ENCODE measurements around the gene BIVM.
A peak's percentile ranks its signal among the peaks of the same experiment; 100 is the strongest.

Gene BIVM

DNA sequence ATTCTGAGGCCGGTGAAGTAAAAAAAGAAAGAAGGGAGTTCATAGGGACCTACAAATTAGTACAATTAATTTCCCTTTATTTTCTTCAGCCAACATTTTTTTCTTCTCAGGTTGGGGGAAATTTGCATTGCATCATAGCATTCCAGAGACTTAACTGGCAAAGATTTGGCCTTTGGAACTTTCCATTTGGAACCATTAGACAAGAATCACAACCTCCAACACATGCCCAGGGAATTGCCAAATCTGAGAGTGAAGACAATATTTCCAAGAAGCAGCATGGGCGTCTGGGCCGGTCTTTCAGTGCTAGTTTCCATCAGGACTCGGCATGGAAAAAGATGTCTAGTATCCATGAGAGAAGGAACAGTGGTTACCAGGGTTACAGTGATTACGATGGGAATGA is 40.5 kb downstream of the BIVM start:
- no peak for DNase-seq (ENCODE audit: low read depth in 2 of 3, low spot score in 1 of 3)

DNA sequence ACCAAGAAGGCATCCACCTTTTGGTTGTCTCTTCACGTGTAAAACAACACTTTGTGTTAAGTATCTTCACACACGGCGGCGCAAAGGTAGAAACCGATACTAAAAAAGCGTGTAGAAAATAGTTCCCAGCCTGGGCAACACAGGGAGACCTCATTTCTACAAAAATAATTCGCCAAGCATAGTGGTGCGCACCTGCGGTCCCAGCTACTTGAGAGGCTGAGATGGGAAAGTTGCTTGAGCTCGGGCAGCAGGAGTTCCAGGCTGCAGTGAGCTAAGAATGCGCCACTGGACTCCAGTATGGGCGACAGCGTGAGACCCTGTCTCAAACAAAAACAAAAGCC is 46.3 kb downstream of the BIVM start:
- no peak for DNase-seq (ENCODE audit: low read depth in 2 of 3, low spot score in 1 of 3)

DNA sequence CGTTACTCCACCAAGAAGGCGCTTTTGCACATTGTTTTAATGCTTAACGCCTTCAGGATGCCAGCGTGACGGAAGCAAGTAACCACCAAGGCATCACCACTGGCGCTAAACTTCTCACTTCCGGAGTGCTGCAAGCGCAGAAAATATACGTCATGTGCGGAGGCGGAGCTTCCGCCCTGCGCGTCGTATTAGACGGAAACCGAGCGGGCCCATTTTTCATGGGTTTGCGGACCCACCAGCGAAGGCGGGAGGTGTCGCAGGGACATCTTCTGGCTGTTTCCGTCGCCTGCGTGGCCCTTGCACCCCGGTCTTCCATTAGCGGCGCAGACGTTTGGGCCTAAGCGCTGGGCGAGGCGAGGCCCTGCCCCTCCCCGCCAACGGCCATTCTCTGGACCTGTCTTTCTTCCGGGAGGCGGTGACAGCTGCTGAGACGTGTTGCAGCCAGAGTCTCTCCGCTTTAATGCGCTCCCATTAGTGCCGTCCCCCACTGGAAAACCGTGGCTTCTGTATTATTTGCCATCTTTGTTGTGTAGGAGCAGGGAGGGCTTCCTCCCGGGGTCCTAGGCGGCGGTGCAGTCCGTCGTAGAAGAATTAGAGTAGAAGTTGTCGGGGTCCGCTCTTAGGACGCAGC is 46.8 kb downstream of the BIVM start, which contains the start of gene ERCC5:
ERCC5 (plus strand) TSS at position 403 of the 631 bp plus-strand sequence. CDS start 235 bp downstream, outside the sequence.
- peak; percentile 92 to 95 (median 93) for DNase-seq (ENCODE audit: low read depth in 2 of 3, low spot score in 1 of 3)

DNA sequence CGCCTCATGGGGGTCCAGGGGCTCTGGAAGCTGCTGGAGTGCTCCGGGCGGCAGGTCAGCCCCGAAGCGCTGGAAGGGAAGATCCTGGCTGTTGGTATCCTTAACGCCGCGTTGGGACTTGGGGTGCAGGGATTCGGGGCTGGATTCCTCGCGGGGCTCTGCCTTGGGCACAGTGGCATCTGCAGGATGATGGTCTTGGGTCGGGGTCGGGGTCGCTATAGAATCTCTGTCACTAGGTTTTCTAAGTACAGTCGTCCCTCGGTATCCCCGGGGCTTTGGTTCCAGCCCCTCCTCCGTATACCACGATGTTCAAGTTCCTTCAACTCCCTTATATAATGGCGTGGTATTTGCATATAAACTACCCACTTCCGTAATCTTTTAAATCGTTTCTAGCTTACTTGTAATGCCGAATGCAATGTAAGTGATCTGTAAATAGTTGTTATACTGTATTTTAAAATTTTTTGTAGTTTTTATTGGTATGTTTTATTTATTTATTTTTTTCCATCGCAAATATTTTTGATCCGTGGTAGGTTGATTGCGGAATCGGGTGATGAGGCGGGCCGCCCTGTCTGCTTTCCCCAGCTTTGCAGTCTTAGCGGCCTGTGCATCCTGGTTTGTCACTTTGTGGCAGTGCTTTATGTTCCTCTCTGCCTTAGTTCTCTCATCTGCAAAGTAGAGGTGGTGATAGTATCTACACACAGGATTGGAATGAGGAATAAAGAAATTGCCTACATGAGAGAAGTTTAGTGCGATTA is 47.5 kb downstream of the BIVM start:
- DNase-seq (ENCODE audit: low read depth in 2 of 3, low spot score in 1 of 3) = peak; percentile 20 to 29 (median 28)

DNA sequence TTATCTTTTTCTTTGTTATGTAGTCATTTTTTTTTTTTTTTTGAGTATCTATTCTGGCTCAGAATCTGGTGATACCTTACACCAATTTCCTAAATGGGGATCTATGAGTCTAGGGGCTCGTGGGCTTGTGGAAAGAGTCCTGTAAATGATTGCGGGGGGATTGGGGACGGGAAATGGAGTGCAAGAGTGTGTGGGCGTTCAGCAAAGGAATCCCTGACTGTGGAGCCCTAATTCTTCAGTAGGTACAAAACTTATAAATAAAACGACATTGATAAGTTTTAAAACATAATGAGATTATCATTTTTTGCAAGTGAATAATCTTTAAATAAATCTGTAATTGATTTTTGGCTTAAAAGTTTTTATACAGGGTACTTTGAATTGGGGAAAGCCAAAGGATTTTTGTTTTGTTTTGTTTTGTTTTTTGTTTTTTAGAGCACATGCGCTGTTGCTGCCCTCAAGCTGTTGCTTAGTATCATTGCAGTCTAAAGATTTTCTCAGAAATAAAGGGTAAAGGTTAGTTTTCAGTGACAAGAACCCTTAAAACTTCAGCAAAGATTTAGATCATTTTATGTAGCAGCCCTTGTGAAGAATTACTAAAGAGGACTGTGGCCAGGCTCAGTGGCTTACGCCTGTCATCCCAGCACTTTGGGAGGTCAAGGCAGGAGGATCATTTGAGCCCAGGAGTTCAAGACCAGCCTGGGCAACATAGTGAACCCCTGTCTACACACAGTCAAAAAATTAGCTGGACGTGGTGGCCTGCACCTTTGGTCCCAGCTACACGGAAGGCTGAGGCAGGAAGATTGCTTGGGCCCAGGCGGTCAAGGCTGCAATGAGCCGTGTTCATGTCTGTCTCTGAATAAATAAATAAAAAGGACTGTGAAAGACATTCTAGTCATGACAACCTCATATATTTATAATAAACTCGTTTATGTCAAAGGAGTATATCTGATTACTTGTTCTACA is 48.6 kb downstream of the BIVM start:
- DNase-seq (ENCODE audit: low read depth in 2 of 3, low spot score in 1 of 3) = no peak

DNA sequence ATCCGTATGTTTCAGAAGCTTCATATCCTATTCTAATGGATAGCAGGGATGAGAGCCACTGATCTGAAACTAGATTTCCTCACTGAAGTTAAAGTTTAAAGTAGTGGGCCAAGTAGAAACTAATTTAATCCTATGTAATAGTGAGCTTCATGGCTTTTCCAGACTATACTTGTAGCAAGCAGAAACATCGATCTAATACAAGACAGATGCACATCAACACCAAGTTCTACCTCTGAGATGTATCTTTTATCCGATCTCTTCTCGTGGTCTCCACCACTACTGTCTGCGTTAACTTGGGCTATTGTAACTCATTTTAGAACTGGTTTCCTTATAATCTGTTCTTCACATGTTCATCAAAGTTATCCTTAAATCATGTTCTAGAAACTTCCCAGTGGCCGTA is 50.0 kb downstream of the BIVM start:
- DNase-seq (ENCODE audit: low read depth in 2 of 3, low spot score in 1 of 3) = no peak

DNA sequence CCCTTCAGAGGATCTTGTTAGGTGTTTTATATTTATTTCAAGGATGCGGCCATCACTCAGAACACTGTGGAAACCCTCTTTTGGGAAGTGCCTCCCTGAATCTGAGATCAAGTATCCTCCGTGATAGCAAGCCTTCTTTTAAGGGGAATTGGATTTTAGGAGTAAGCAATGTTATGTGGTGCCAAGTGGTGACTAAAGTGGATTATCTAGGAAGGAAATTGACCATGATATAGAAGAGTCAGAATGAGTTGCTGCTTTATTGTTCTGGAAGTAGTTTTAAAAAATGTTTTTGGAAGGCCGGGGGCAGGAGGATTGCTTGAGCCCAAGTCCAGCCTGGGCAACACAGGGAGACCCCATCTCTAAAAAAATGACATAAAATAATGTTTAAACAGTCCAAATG is 53.6 kb downstream of the BIVM start:
- no peak for DNase-seq (ENCODE audit: low read depth in 2 of 3, low spot score in 1 of 3)

DNA sequence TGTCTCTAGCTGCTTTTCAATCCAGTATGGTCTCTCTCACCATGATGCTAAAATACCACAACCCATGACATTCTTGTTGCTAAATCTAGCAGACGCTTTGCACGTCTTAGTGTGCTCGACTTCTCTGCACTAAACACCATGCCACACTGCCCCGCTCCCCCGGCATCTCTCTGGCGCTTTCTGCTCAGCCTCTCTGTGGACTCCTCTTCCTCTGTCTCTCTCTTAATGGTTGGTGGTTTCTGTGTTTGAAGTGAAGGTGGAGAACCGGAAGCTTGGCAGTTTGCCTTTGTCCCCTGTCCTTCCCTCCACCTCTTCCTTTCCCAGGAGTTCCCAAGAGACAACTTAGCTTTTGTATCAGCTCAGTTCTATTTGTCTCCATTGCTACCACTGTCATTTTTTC is 55.8 kb downstream of the BIVM start:
- DNase-seq (ENCODE audit: low read depth in 2 of 3, low spot score in 1 of 3) = no peak

DNA sequence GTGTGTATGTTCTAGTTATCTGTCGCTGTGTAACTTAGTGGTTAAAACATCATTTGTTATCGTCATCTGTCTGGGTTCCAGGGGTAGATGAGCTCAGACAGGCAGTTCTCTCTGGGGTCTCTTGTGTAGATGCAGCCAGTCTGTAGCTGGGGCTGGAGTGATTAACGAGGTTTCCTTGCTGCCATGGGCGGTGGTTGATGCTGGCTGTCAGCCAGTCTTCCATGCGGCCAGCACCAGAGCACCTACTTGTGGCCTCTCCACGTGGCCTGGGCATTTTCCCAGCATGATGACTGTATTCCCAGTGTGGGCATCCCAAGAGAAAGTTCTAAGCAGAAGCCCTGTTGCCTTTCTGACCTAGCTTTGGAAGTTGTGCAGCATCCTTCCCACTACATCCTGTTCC is 57.6 kb downstream of the BIVM start:
- no peak for DNase-seq (ENCODE audit: low read depth in 2 of 3, low spot score in 1 of 3)

DNA sequence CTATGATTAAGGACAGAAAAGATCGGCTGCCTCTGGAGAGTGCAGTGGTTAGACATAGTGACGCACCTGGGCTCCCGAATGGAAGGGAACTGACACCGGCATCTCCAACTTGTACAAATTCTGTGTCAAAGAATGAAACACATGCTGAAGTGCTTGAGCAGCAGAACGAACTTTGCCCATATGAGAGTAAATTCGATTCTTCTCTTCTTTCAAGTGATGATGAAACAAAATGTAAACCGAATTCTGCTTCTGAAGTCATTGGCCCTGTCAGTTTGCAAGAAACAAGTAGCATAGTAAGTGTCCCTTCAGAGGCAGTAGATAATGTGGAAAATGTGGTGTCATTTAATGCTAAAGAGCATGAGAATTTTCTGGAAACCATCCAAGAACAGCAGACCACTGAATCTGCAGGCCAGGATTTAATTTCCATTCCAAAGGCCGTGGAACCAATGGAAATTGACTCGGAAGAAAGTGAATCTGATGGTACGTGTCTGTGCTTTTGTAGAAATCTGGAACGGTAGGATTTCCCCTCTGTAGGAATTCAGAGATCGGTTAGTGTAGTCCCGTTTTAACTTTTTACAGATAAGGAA is 63.8 kb downstream of the BIVM start:
- no peak for DNase-seq (ENCODE audit: low read depth in 2 of 3, low spot score in 1 of 3)

DNA sequence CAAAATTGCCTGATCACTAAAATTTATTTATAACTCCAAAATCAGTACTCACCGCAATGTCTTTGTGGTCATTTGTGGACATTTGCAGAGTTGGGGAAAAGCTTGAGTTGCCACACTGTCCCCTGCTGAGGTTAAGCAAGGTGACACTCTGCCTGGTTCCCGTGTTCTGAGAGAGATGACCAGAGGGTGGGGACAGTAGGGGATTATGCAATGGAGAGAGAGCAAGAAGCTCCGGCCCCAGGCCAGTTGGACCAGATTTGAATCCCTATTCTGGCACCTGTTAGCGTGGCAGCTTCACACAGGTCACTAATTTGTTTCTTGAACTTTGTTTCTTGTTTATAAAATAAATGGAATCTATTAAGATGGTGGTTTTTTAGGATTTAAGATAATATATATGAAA is 64.7 kb downstream of the BIVM start:
- DNase-seq (ENCODE audit: low read depth in 2 of 3, low spot score in 1 of 3) = no peak

DNA sequence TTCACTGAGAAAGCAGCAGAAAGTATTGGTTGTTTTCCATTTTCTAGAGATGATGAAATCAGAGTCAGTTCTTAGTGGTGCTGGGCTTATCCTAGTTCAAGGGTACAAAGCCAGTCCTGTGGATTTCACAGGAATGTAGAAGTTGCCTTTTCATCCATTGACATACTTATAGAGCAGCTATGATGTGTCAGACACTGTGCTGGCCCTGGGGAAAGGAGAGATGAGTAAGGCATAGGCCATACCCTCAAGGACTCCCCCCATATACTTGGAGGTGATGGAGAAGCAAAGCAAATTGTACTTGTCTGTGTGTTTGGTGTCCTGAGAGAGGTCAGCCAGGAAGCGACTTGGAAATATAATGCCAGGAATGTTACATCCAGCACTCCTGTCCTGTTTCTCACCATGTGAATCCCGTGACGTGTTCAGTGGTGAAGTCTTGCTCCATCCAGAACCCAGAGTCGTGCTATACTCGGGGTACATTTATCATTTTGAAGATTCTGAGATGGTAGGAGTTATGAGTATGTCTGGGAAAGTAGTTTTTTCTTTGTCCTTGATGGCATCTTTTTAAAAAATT is 69.5 kb downstream of the BIVM start:
- DNase-seq (ENCODE audit: low read depth in 2 of 3, low spot score in 1 of 3) = no peak

DNA sequence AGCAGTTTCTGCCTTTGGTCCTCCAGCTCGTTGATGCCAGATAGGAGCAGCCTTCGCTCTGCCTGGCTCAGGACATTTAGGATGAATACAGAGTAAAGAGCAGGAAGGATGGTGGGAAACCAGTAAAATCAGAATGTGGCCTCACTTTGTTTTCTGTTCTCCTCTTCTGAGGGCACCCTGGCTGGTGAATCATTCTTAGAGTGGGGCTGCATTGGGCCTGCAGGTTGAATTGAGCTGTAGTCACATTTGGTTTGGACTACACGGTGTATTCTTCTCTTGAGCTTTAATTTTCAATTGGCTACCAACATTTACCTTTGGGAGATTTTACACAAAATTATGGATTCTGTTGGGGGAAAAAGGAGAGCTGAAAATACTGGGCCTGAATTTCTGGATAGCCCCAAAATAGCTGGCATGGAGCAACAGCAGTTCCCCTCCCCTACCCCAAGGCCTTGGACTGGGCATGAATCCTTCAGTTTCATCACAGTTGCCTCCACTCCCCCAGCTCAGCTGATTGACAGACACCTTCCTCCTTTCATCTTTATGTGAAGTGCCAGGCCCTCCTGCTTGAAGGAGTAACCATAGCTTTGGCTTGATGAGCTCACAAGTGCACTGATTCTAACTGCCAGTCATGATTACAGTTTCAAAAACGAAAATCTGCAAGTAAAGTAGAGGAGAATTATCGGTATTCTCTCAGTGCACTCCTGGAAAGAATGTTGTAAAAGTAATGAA is 71.2 kb downstream of the BIVM start:
- DNase-seq (ENCODE audit: low read depth in 2 of 3, low spot score in 1 of 3) = no peak

DNA sequence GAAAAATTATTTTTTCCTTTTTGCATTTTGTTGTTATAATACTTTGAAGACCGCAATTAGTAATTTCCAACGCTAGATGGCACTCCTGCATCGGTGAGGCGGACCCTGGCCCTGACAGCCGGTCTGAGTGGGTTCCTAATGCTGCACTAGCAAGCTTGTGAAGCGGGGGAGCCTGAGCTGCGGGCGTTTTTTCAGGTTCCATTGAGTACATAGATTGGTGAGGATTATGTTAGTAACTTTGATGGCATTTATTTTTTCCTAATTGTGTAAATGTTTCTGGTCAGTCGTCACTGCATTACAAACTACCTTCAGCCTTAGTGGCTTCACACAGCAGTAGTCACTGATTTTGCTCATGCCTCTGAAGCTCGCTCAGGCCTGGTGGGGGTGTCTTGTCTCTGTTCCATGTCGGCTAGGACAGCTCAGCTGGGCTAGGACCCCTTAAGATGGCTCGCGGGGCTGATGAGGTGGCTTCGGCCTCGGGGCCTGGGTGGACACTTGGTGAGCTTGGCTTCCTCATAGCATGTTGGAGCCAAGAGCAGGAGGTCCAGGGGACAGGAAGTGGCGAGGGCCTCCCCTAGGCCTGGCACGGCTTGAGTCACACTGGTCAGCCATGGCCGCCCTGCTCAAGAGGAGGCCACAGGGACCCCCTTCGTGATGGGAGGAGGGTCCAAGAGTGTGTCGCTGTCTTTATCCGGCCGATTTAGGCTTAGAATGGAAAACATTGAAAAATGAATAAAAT is 71.9 kb downstream of the BIVM start:
- peak in 2 of 3 donors; percentile 20 to 47 for DNase-seq (ENCODE audit: low read depth in 2 of 3, low spot score in 1 of 3)

DNA sequence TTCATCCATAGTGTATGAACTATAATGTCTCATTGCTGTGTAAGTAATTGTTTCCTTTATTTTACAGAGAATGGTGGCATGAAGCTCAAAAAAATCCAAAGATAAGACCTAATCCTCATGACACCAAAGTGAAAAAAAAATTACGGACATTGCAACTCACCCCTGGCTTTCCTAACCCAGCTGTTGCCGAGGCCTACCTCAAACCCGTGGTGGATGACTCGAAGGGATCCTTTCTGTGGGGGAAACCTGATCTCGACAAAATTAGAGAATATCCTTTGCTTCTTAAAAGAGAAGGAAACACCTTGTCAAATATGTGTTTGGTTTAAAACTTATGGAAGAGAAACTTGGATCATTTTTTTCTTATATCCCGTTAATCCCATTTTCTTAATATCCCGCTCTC is 73.2 kb downstream of the BIVM start:
- no peak for DNase-seq (ENCODE audit: low read depth in 2 of 3, low spot score in 1 of 3)

DNA sequence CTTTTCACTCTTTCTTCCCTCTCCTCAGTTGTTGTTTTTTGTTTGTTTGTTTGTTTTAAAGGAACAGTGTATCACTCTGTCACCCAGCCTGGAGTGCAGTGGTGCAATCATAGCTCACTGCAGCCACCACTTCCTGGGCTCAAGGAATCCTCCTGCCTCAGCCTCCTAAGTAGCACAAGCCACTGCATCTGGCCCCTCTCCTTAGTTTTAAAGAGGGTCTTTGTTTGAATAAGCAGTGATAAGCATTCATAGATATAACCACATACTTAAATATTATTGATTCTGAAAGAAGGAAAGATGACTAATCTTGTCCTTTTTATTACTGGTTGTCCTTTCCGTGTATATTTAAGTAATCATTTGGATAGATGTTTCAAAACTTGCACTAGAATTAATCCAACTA is 73.6 kb downstream of the BIVM start:
- DNase-seq (ENCODE audit: low read depth in 2 of 3, low spot score in 1 of 3) = no peak

DNA sequence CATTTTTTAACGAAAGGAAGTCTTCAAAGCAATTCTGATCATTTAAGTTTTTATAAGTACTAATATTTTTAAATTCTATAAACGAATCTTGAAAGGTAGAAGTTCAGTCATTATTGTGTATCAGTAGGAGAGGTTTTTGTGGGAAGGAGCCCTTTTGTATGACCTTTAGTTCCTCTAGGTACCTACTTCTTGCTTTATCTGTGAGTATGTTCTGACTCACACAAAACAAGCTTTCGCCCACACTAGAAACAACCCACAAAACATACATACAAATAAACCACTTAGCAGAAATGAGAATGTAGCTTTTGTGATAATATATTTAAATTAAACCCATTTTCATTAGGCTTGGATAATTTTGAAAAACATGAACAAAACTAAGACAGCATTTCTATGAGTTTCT is 74.7 kb downstream of the BIVM start:
- no peak for DNase-seq (ENCODE audit: low read depth in 2 of 3, low spot score in 1 of 3)

DNA sequence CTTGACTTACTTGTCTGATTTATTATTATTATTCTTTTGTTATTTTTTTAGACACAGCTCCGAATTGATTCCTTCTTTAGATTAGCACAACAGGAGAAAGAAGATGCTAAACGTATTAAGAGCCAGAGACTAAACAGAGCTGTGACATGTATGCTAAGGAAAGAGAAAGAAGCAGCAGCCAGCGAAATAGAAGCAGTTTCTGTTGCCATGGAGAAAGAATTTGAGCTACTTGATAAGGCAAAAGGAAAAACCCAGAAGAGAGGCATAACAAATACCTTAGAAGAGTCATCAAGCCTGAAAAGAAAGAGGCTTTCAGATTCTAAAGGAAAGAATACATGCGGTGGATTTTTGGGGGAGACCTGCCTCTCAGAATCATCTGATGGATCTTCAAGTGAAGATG is 76.3 kb downstream of the BIVM start:
- no peak for DNase-seq (ENCODE audit: low read depth in 2 of 3, low spot score in 1 of 3)

DNA sequence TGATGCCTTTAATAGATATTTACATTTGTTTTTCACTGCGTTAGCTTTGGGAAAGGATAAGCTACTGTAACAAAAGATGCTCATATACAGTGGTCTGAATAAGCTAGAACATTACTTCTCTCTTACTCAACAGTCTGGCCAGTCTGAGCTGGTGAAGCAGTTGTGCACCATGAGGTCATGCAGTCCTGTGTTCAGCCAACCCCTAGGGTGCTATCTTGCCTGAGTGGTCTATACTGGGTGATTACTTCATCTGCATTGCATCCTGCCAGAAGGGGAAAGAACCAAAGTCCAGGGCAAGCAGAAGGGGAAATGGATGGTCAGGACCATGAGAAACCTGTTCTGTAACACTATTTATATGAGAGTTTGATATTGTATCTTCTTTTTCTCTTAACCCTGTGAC is 78.4 kb downstream of the BIVM start:
- DNase-seq (ENCODE audit: low read depth in 2 of 3, low spot score in 1 of 3) = no peak

DNA sequence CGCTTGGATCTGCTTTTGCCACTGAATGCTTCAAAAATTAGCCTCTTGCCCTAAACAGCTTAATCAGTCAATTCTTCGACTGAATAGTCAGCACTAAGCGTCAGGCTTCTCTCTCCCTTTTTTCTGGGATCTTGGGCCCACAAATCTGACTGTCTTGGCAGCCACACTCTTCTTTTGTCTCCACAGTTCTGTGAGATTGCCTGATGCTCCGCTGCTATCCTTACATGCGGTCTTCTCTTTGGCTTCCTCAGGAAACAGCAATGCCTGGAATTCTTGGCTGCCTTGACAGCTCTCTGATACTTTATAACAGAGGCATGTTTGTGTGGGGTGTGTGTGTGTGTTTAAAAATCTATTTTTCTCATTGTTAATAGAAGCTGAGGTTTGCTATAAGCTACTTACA is 79.6 kb downstream of the BIVM start:
- no peak for DNase-seq (ENCODE audit: low read depth in 2 of 3, low spot score in 1 of 3)
